Glomerular visceral epithelial cell (primary cell): ENCODE measurements around the gene AKR7A2.

Experiments used
- DNase-seq: peaks from one replicate; pipeline ENCODE4 v3.0.0-alpha.2; 2016; ENCODE audit errors: extremely low spot score

The AKR7A2 gene

GRCh38 chr1:19311931-19312781, at the start of gene AKR7A2, which contains the start of gene SLC66A1:
TSS of gene AKR7A2 (minus strand) at chr1:19312144. CDS start at chr1:19312124, 20 bp downstream.
TSS of gene SLC66A1 (plus strand) at chr1:19312326. CDS start at chr1:19317678, 5,352 bp downstream.
- peak; percentile 95 for DNase-seq

- no peak for DNase-seq
These were observed 49.1 kb upstream of the AKR7A2 start for GRCh38 chr1:19360843-19361610.

GRCh38 chr1:19360432-19360831, 48.5 kb upstream of the AKR7A2 start:
- no peak for DNase-seq

- DNase-seq: no peak
These were observed 48.1 kb upstream of the AKR7A2 start for GRCh38 chr1:19360016-19360415.

GRCh38 chr1:19359357-19359756, 47.4 kb upstream of the AKR7A2 start:
- no peak for DNase-seq

- no peak for DNase-seq
These were observed 46.8 kb upstream of the AKR7A2 start for GRCh38 chr1:19358710-19359109.

- DNase-seq: no peak
These were observed 45.5 kb upstream of the AKR7A2 start for GRCh38 chr1:19357299-19357986.

GRCh38 chr1:19356266-19356665, 44.3 kb upstream of the AKR7A2 start:
- DNase-seq: no peak

- DNase-seq: no peak
These were observed 42.6 kb upstream of the AKR7A2 start for GRCh38 chr1:19354531-19354981.

GRCh38 chr1:19353596-19353995, 41.7 kb upstream of the AKR7A2 start:
- no peak for DNase-seq

GRCh38 chr1:19352839-19353238, 40.9 kb upstream of the AKR7A2 start:
- no peak for DNase-seq

- no peak for DNase-seq
These were observed 39.9 kb upstream of the AKR7A2 start for GRCh38 chr1:19351873-19352272.

GRCh38 chr1:19350566-19350965, 38.6 kb upstream of the AKR7A2 start:
- no peak for DNase-seq

- no peak for DNase-seq
These were observed 38.1 kb upstream of the AKR7A2 start for GRCh38 chr1:19349999-19350398.

- no peak for DNase-seq
These were observed 36.7 kb upstream of the AKR7A2 start for GRCh38 chr1:19348441-19349198.

- DNase-seq: no peak
These were observed 35.7 kb upstream of the AKR7A2 start for GRCh38 chr1:19347533-19348172.

GRCh38 chr1:19346026-19346425, 34.1 kb upstream of the AKR7A2 start:
- DNase-seq: no peak

GRCh38 chr1:19345391-19345790, 33.4 kb upstream of the AKR7A2 start:
- DNase-seq: no peak

GRCh38 chr1:19344831-19345230, 32.9 kb upstream of the AKR7A2 start:
- DNase-seq: no peak

- DNase-seq: peak; percentile 51
These were observed 32.4 kb upstream of the AKR7A2 start for GRCh38 chr1:19344372-19344810.
